ENCODE data around the gene RCAN2. TPM values are rescaled to one million over a fixed set of nuclear protein-coding genes. Genes with fewer than 3 reads are reported as not detected.

RCAN2 gene
- total RNA-seq, 1 donor from 2014 or later: 0.34 TPM

DNA sequence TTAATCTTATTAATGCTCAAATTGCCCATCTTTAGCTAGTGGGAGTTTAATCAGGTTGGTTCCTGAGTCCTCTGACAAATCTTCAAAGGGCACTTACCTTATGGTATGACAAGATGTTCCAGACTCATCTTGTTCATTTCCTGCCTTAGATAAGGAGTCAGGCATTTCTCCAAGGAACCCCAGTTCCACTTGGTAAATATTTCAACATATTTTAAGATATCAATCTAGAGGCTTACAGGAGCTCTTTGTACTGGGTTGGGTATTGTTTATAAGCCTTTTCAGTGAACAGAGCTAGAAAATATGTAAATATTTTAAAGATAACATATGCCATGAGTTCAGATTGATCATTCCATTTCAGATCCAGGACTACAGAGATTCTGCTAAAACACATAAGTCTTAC is 159.8 kb downstream of the RCAN2 start:
- no peak for DNase-seq

DNA sequence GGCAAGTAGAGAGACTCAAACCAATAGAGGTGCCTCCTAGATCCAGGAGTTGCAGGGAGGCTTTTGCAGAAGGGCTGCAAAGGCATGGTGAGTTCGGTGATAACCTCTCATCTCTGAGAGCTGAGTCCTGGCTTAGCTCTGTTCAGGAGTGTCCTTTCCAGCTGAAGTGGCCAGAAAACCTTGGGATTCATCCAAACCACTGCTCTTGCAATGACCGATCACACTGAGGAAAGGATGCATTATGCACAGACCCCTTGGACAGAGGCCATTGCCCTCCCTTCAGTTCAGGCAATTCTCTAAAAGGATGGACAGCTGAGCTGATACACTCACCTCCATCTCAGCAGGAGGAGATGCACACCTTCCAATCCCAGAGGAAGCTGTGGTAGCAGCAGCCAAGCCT is 161.7 kb downstream of the RCAN2 start:
- DNase-seq: no peak

DNA sequence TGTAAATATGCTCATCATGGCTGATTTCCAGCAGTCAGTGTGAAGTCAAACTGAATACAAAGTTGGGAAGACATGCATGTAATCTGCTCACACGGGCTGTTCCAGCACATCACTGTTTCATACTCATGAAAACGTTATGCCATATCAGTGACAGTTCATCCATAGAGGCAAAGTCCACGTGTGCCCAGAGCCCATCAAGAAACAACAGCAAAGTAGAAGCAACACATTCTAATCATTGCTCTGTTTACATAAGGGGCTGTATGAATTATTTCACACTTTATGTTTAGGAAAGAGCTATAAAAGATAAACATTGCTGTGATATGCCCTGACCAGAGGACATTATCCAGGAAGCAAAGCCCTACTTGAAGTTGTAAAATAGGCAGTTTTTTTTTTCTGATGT is 163.5 kb downstream of the RCAN2 start:
- no peak for DNase-seq

DNA sequence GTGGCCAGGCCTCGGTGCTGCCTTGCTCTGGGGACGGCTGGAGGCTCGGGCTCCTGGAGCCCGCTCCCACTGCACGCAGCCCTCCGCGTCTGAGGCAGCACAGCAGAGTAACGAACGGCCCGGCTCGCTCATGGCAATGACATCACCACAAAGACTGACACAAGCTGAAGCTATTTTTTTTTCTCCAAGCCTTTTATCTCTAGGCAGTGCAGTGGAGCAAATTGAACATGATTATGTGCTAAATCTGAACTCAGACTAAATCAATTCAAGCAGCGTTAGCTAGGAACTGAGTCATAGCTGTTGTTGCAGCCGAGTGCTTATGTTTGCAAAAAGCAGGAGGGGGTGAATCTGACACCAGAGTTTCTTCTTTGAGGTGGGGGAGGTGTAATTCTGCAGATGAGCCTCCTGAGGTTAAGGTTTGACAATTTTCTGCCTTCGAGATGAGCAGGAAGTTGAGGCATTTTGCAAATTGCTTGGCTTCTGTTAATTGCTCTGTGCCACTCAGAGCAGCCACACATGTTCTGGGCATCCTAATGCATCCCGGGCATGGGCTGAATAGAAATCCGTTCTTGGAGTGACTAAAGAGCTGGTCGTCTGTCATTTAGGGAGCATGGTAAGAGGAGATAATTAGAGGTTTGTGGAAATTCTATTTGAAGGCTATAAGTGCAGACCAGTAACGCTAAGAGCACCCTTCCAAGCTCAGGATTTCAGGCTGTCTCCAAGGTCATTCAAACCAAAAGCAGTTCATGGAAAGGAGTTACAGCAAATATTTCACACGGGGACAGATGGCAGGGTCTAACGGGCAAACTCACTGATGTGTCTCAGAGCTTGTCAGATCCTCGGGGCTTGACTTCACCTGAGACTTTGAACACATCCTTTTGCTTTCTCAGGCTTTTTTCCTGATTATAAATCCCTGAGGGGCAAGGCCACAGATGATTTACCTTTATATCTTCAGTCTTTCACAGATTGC is 165.4 kb downstream of the RCAN2 start:
- DNase-seq: no peak

DNA sequence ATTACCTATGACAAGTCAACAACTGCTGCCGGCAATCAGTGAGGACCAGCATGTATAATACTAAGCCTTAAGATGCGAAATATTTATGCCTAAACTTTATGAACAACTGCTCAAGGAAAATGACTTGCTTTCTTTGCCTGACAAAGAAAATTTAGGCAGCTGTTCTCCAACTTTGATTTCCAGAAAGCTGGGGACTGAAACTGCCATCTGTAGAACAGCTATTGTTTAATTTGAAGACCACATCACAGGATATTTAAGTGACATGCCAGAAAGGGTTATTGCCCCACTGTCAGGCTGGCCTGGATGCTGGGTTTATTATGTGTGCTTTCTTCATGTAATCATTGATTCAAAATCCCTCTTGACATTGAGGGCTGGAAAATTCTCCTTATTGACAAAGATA is 166.5 kb downstream of the RCAN2 start:
- DNase-seq: no peak

DNA sequence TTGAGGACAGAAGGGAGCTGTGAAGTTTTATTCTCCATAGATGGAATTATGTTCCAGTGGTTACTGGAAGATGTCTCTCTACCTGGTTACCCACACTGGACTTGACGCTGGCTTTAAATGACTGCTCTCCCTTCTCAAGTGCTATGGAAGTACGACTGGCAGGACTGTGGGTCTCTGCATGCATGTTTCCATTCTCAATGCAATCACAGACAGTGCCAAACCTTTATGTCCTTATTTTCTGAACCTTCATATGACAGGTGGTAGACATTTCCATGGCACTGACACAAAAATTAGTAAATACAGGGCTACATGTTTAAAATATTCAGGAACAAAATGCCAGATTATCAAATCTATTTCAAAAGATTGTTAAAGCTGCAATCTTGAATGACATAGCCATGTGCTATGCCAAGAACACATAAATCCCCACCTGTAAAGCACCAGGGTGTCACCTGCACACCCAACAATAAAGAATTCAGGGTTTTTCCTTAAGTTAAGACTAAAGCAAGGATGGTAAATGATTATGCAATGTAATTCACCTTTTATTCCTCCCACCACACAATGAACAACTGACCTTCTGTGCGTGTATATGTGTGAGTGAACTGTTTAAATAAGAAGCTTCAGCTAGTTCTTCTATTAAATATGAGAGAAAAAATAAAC is 167.2 kb downstream of the RCAN2 start:
- DNase-seq: no peak

DNA sequence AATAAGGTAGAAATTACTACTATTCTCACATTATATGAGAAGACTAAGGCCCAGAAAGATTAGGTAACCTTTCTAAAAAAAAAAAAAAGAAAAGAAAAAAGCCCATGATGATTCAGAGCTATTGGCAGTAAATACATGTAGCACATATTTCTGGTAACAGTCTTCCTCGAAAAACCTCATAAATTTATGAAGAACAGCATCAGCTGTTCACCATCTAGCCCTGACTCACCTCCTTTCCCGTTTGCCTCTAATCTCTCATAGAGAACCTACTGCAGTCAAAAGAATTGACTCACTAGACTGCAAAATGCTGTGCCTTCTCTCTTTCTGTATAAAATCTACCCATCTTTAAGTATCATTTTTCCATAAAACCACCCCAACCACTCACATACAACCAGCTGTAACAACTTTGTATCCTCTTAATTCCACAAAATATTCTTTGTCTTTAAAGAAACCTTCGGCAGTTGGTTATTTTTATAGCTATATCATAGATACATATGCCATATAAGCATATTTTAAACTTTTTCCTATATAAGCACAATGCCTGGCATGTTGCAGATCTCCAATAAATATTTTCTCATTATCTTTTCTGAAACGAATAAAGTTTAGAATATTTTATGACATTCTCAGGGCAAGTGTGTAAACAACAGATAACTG is 167.8 kb downstream of the RCAN2 start:
- DNase-seq: no peak

DNA sequence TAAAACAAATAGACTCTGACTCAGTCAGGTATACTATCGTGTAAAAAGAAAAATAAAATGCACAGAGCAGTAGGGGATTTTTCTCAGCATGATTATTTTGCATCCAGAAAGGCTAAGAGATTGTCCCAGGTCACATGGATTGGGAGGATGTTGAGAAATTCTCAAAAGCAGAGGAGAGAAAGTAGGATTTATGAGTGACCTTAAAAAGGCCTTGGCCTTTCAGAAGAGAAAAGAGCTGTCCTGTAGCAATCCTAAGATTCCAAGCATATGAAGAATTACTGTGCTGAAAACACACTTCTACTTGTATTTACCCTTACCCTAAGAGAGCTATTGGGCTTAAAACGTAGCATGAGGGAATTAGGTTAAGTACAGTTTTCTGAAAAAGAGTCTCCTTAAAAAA is 170.7 kb downstream of the RCAN2 start:
- no peak for DNase-seq

DNA sequence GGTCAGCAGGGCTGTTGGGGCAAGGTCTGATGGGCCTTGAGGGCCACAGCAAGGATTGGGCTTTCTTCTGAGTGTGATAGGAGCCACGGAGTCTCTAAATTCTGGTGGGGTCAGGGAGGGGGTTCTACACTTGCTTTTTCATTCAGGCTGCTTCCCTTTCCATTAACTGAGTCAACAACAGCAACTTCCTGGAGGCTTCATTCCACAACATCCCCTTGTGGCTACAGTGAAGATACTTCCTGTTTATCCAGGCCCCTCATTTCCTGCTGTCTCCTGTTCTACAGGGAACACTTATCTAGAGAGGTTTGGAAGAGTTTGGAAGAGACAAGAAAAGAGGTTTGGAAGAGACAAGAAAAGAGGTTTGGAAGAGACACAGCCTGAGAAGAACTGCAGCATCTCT is 175.7 kb downstream of the RCAN2 start:
- no peak for DNase-seq

DNA sequence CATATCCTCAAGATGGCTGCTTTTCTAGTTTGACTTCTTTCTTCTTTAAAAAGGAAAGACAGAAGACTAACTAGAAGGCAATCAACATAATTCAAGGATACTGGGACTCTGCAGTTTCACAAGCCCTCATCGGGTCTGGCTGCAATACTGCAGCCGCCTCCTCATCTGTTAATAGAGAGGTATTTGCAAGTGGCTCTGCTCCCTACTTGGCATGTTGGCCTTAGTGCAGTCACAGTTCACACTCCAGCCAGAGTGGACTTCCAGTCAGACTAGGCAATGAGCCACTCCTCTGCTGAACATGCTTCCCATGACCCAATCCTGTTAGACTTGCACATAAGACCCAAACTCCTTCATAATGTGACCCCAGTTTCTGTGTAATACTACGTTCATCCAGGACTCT is 178.6 kb downstream of the RCAN2 start:
- DNase-seq: no peak

DNA sequence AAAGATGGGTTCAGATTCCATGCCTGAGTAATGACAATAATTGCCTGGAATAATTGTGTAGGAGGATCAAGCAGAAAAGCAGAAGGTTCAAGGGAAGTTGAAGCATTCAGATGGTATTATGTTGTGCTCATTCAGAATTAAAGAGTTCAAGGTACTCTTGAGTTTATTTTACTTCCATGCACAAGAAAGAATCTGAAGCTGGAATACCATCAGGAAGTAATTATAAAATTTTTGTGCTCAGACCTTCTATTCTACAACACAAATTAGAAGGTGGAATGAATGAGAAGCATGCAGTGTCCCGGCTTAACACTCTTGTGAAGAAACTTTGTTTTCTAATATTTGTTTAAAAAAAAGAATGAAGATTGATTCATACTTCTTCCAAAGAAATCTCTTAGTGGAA is 181.1 kb downstream of the RCAN2 start:
- no peak for DNase-seq

DNA sequence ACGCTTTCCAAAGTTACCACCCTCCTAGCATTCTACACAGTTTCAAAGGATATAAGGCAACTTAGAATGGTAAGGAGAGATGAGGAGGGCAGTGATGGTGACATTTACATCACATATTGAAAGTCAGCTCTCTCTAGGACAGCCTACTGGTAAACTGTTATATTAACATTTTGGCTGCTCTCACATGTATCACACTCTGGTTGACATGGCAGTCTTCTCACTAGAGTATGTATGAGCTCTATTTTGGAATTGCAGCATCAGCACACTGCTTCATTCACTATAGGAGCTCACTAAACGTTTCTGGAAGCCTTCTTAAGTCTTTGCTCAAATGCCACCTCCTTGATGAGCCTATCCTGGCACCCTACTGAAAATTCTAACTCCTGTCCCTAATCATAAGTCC is 184.8 kb downstream of the RCAN2 start:
- no peak for DNase-seq

DNA sequence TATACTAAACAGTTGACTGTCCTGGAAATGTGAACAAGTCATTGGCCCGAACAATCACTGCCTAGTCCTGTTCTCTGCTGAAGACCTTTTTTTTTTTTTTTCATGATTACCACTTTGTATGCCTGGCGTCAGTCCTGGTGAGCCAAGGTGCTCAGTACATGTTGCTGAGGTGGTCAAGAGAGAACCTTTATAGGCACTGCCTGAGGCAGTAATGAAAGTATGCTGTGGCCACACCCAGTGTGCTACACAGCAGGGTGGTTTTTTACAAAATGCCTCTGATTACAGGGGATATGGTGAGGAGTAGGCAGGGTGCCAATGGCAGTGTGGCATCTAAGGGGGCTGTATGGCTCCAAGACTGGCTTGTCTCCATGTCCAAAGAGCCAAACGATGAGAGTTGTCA is 185.4 kb downstream of the RCAN2 start:
- no peak for DNase-seq

DNA sequence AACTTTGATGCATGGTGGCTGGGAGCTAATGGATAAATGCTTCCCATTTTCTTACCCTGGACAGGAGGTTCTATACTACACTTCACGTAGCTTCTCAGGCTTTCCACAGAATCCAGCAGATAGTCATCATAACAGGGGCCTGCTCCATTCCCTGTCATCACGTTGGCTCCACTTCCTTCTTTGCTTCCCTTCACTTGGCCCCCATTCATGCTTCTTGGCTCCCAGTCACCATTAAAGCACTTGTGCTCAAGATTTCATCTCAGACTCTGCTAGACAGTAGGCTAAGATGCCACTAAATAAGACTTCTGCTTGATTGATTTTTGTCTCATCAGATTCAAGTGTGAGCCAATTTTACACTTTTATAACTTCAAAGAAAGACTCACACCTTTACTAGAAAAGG is 186.0 kb downstream of the RCAN2 start:
- DNase-seq: no peak

DNA sequence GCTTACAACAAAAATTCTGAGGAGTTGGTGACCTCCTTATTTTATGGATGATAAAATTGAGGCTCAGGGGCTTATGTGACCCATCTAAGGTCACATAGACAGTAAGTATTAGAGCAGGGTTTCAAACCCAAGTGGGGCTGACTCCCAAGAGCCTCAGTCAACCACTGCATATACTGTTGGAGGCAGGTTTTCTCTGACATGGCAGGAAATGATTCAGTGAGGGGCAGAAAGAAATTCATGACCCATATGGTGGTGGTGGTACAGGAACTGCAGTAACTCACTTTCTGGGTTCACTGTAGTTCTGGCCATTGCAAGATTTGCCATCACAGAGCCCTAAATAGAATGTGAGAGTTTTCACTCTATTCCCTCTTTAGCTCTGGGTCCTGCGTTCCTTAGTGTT is 188.4 kb downstream of the RCAN2 start:
- DNase-seq: no peak

DNA sequence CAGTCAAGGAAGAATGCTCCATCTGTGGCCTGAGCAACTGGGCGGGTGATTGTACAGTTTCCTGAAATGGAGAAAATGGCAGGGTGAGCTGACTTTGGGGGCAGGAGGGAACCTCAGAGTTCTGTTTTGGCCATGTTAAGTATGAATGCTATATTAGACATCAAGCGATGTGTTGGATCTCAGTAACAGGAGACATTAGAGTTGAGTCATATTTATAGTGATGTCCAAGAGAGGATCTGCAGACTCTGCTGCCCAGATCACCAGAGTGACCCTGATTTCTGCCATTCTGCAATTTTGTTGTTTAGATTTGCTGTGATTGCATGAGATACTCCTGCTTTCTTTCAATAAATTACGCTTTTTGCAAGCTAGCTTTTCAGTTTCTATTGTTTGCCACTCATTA is 189.1 kb downstream of the RCAN2 start:
- DNase-seq: no peak

DNA sequence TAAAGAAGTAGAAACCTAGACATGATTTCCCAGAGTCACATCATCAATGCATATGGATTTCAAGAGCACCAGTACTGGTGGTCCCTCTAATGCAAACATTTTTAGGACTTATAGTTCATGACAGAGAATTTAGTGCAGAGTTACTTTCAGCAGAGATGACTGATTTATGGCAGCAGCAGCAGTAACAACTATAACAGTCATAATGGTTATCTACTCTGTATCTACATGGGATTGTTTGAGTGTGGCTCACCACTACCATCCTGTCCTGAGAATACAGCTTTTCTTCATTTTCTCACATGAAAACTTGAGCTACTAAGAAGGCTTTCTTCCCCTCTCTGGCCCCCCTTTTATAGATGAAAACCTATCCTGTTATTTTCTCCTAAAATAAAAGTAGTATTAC is 192.0 kb downstream of the RCAN2 start:
- no peak for DNase-seq

DNA sequence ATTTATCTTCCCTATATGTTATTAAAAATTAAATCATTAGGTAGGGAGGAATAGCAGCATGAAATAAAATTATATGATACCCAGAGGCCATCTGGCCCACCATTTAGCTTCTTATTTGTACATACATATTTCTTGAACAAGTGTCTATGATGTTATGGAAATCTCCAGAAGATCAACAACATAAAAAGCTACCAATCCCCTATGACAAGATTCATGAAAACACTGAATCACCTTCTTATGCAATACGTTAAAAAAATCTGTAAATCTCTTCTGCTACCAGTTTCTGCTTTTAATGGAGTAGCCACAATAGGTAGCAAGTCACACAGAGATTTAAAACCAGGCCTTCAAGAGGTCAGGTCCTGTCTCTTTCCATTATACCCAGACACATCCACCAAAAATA is 194.7 kb downstream of the RCAN2 start:
- DNase-seq: no peak

DNA sequence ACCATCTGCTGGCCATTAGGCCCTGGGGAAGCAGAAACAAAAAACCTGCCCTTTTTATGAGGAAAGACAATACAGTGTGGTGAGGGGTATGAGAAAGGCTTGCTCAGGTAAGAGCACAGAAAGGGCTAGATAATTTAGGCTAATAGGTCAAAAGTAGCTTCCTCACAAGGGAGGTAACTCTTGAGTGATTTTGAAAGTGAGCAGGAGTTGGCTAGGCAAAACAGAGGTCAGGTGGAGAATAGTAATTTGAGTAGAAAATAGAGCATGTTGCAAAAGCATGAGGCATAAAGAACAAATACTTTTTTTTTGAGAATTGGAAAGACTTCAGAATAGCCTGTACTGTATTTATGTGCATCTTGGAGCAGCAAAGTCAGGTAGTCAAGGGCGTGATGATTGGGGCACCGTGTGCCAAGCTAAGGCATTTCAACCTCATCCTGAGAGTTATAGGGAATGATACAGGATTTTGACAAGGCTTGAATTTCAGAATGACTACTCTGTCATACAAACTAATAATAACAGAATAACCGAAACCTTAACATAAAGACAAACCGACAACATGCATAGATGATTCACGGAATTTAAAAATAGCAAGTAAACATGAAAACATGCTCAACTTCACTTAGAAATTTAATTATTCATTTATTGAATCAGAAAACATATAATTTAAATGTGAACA is 197.5 kb downstream of the RCAN2 start:
- DNase-seq: no peak

DNA sequence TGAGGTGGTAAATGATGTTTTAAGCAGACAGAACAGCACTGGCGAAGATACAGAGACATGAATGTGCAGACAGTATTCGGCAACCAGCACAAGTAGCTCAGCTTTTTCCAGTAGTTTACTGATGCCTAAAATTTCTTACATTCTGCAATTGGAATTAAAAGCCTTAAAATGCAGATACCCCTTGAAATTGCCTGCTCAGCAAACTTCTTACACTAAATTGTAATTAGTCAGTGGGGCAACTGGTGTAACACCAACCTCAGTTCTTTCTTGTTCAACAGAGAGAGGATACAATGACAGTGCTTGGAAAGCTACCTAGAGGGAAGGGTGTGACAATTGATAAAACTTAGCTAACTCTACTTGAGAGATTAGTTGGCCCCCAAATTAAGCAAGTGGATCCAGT is 199.4 kb downstream of the RCAN2 start:
- no peak for DNase-seq

DNA sequence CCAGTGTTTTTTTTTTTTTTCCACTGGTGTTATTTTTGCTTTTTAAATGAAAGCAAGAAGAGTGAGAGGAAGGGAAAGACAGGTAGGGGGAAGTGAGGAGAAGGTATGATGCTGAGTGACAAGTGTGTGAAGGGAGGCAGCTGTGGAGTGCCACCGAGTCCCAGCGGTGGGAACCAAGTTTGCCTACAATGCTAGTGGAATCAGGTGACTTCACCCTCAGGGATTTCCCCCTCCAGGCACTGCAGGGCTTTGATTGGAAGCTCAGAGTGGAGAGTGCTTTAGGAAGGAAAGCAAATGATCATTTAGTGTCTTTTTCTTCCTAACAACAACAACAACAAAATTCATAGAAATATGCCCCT is 200.0 kb downstream of the RCAN2 start:
- DNase-seq: no peak

DNA sequence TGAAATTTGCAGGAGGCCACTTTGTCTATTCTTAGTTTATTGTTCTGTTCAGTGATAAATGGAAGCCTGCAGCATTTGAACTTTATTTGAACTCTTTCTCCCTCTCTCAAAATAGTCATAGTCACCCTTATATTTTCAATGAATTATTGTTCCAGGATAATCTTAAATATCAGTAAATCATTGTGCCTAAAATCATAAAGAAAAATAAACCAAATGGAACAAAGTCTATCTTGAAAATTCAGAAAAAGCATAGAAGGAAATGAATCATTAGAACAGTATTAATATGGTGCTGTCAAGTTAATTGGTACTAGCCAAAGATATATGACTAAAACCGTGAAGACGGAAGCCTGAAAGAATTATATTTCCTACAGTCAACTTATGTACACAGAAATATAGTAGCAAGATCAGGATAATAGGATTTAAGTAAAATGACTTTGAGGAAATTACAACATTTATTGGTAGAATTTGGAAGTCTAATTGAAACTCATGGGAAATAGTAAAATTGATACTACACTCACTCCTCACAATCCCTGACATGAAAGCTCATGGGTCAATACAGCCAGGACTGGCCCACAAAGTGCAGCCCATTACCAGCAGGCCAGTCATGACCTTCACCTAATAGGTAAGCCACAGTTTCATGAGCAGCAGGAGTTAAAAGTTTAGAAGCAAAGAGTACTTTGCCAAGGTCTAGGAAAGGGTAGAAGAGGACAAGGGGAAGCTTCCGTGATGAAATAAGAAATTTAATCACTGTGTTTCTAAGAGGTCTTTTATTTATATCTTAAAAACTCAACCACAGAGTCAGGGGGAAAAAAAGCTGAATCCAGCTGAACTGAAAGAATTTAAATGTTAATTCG is 200.6 kb downstream of the RCAN2 start:
- peak; percentile 16 for DNase-seq

Measured in dermis blood vessel endothelial cell (primary cell).